RWPE1 (cell line): ENCODE data around the gene GRK7.

Experiments
- CTCF ChIA-PET: fragments of 350-600 bp; sonication (Branson Sonifier 250); formaldehyde crosslinking; extraction: SDS; loops from one replicate; lab custom pipeline; 2021; lab: Yijun Ruan, JAX
- POLR2A ChIA-PET: fragments of 400-600 bp; formaldehyde crosslinking; extraction: SDS; loops from one replicate; lab custom pipeline; 2020; ENCODE audit warnings: antibody characterized with exemption; ENCODE audit not compliant: low non-redundant PET; lab: Yijun Ruan, JAX
- DNase-seq: peaks from one replicate; pipeline ENCODE4 v3.0.0; 2012; ENCODE audit warnings: low spot score
- H3K27ac ChIP-seq: fragments of 450-650 bp; 2 replicates; pipeline ENCODE4 v1.5.1; 2017
- TF ChIP-seq, protein P1 (sequence below): fragments of 450-650 bp; conservative IDR thresholded peaks from 2 replicates; pipeline ENCODE4 v1.5.1; 2017; ENCODE audit warnings: low read depth, mild to moderate bottlenecking

GRK7 gene

DNA sequence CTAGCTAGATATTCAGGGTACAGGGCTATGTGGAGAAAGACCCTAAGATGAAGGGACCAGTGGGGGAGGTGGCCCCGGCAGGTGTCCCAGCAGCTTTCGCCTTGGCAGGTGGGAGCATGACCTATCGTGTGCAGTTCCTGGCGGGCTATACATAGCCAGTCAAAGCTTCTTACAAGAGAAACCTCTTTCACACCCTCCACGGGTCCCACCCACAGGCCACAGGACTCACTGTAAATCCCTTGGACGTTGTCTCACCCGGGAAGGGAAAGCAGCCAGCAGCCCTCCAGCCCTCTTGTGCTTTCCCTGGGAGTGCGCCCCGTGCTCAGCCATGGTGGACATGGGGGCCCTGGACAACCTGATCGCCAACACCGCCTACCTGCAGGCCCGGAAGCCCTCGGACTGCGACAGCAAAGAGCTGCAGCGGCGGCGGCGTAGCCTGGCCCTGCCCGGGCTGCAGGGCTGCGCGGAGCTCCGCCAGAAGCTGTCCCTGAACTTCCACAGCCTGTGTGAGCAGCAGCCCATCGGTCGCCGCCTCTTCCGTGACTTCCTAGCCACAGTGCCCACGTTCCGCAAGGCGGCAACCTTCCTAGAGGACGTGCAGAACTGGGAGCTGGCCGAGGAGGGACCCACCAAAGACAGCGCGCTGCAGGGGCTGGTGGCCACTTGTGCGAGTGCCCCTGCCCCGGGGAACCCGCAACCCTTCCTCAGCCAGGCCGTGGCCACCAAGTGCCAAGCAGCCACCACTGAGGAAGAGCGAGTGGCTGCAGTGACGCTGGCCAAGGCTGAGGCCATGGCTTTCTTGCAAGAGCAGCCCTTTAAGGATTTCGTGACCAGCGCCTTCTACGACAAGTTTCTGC lies 15.0 kb downstream of the GRK7 start:
- CTCF ChIA-PET = interaction anchor here (0.7 kb wide), 1 partner anchor 13 kb away, joined by 3 read pairs; no protein-coding TSS in a partner anchor
- DNase-seq = no peak
- TF ChIP-seq, protein P1, sequence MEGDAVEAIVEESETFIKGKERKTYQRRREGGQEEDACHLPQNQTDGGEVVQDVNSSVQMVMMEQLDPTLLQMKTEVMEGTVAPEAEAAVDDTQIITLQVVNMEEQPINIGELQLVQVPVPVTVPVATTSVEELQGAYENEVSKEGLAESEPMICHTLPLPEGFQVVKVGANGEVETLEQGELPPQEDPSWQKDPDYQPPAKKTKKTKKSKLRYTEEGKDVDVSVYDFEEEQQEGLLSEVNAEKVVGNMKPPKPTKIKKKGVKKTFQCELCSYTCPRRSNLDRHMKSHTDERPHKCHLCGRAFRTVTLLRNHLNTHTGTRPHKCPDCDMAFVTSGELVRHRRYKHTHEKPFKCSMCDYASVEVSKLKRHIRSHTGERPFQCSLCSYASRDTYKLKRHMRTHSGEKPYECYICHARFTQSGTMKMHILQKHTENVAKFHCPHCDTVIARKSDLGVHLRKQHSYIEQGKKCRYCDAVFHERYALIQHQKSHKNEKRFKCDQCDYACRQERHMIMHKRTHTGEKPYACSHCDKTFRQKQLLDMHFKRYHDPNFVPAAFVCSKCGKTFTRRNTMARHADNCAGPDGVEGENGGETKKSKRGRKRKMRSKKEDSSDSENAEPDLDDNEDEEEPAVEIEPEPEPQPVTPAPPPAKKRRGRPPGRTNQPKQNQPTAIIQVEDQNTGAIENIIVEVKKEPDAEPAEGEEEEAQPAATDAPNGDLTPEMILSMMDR = no peak
- POLR2A ChIA-PET = no interaction called here
- no peak overlapping the region for H3K27ac ChIP-seq

DNA sequence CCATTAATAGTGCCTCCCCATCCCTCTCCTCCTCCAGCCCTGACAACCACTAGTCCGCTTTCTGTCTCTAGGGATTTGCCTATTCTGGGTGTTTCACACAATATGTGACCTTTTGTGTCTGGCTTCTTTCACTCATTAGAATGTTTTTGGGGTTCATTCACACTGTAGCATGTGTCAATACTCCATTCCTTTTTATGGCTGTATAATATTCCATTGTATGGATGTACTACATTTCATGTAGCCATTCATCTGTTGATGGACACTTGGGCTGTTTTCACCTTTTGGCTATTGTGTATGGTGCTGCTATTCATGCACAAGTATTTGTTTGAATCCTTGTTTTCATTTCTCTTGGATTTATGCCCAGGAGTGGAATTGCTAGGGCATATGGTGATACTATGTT lies 16.5 kb downstream of the GRK7 start:
- TF ChIP-seq, protein P1 = no peak
- ChIA-PET POLR2A (no interaction called here), CTCF (interaction anchor here (0.7 kb wide), 1 partner anchor 319 kb away, joined by 3 read pairs; no protein-coding TSS in a partner anchor)
- no peak for DNase-seq
- H3K27ac ChIP-seq = no peak overlapping the region

DNA sequence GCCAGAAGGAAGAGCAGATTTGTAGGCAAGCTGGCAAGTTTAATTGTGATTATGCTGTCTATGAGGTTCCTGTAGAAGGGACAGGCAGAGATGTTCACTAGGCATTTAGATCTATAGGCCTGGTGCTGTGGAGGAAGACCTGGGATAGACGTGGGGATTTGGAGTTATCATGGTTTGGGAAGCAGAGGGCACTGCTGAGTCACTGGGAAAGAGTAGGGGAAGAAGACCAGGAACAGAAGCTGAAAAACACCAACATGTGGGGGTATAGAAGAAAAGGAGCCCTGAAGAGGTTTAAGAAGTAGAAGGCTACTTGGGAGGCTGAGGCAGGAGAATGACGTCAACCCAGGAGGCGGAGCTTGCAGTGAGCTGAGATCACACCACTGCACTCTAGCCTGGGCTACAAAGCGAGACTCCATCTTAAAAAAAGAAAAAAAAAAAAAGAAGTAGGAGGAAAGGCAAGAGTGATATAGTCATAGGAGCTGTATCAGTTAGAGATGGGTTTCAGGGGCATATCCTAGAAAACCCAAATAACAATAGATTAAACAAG lies 19.3 kb downstream of the GRK7 start:
- peak; percentile 21 for DNase-seq
- ChIA-PET POLR2A (no interaction called here), CTCF (interaction anchor here (0.5 to 1.1 kb wide), 5 partner anchors 44 to 1225 kb away, joined by 3 to 5 read pairs (median 4); partner anchors contain the start of gene RNF7)
- no peak overlapping the region for H3K27ac ChIP-seq
- TF ChIP-seq, protein P1 = no peak; the same call in 1 of the 2 replicates

DNA sequence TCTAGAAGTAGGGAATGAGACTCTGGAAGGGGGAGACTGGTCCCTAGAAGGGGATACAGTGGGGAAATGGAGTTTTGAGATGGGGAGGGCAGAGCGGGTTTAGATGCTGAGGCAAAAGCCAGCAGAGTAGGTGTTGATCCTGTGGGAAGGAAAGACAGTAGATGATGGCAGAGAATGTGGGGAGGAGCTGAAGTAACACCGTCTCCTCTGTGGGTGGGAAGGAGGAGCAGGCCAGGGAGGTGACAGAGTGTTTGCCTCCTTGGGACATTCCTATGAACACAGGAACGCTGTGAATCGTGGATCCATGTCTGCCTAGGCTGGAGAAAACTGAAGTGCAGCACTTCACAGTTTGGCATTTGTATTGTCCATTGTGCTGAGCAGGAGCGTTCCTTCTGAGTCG lies 20.4 kb downstream of the GRK7 start:
- TF ChIP-seq, protein P1 = no peak
- CTCF ChIA-PET = interaction anchor here (1.1 to 1.5 kb wide), 2 partner anchors 45 to 92 kb away, joined by 4 to 6 read pairs; partner anchors contain the start of gene RNF7
- H3K27ac ChIP-seq = no peak overlapping the region
- no peak for DNase-seq
- POLR2A ChIA-PET = no interaction called here

DNA sequence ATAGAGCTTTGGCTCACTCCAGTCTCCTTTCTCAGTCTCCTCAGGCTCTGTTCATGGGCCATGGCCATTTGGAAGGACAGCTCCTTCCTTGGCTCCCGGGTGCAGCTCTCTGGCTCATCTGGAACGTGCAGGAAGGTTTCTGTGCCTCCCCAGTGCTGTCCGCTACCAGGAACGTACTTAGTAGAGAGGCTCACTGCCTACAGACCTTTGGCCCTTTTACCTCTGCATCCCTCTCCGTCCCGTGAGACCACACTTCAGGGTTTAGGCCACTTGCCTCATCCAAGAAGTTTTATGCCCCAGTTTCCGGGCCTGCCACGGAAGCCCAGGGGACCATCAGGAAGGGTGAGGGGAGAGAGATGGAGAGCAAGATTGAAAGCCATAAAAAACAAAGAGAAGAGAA lies 20.9 kb downstream of the GRK7 start:
- H3K27ac ChIP-seq = no peak overlapping the region
- TF ChIP-seq, protein P1 = no peak
- ChIA-PET CTCF (interaction anchor here (1.5 kb wide), 1 partner anchor 91 kb away, joined by 6 read pairs; no protein-coding TSS in a partner anchor), POLR2A (no interaction called here)
- DNase-seq = no peak

DNA sequence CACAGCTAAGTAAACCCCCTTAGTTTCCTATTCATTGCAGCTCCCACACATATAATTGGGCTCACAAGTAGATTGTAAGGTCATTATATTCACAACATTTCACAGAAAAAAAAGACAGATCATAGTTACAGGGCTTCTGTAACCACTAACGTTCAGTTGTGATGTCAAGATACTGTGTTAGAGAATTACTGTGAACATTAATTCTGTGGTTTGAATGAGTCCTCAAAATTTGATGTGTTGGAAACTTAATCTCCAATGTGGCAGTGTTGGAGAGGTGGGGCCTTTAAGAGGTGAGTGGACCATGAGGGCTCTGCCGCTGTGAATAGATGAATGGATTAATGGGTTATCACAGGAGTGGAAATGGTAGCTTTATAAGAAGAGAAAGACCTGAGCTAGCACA lies 21.3 kb downstream of the GRK7 start:
- TF ChIP-seq, protein P1 = no peak
- DNase-seq = no peak
- no peak overlapping the region for H3K27ac ChIP-seq
- POLR2A ChIA-PET = no interaction called here
- CTCF ChIA-PET = interaction anchor here (0.5 to 1.5 kb wide), 3 partner anchors 9 to 91 kb away, joined by 3 to 6 read pairs (median 4); no protein-coding TSS in a partner anchor
